Mammary epithelial cell (primary cell): ENCODE data around the gene AKT1S1.

Experiments used
- CTCF ChIP-seq, 2 donors: IDR thresholded peaks in 1 of 2; conservative IDR thresholded peaks in 1 of 2; 2 replicates each; pipeline ENCODE4 v1.5.1; 2011 to 2012; ENCODE audit warnings: inconsistent platforms in 2 of 2, low read length in 2 of 2, mild to moderate bottlenecking in 2 of 2, control low read depth in 1 of 2, low read depth in 1 of 2; ENCODE audit not compliant: insufficient read depth in 1 of 2; ENCODE audit errors: extremely low read depth in 1 of 2
- EZH2 ChIP-seq: IDR thresholded peaks from 2 replicates; pipeline ENCODE4 v1.6.1; 2012; ENCODE audit warnings: low read length, inconsistent platforms, borderline replicate concordance

- no peak for TF ChIP-seq CTCF (conservative IDR thresholded peaks at IDR 0.05 in 1 of 2, IDR thresholded peaks at IDR 0.05 in 1 of 2; ENCODE audit: extremely low read depth in 1 of 2, insufficient read depth in 1 of 2, low read depth in 1 of 2, low read length in 2 of 2)
- no peak for TF ChIP-seq EZH2
These were observed 27.0 kb upstream of the AKT1S1 start for GRCh38 chr19:49904136-49904535.
